GM03348 (cell line): ENCODE data around the gene RERE.

Experiments used
- DNase-seq: peaks from one replicate; pipeline ENCODE4 v3.0.0; 2012; ENCODE audit warnings: low spot score

Gene RERE

GRCh38 chr1:8349473-8349865, 468.0 kb downstream of the RERE start:
- no peak for DNase-seq

- peak; percentile 88 for DNase-seq
Observed at GRCh38 chr1:8348777-8349472, 468.5 kb downstream of the RERE start.

- no peak for DNase-seq
Observed at GRCh38 chr1:8348047-8348776, 469.2 kb downstream of the RERE start.

GRCh38 chr1:8347635-8348034, 469.8 kb downstream of the RERE start:
- DNase-seq, result no peak

GRCh38 chr1:8345621-8346415, 471.6 kb downstream of the RERE start:
- DNase-seq, result no peak

- DNase-seq, result no peak
Observed at GRCh38 chr1:8344893-8345507, 472.4 kb downstream of the RERE start.

GRCh38 chr1:8343464-8344001, 473.9 kb downstream of the RERE start:
- DNase-seq, result peak; percentile 94

GRCh38 chr1:8343044-8343443, 474.4 kb downstream of the RERE start:
- no peak for DNase-seq

- no peak for DNase-seq
Observed at GRCh38 chr1:8342325-8342724, 475.1 kb downstream of the RERE start.

- DNase-seq, result no peak
Observed at GRCh38 chr1:8340448-8340847, 477.0 kb downstream of the RERE start.

- no peak for DNase-seq
Observed at GRCh38 chr1:8339203-8339600, 478.2 kb downstream of the RERE start.

GRCh38 chr1:8338526-8339202, 478.8 kb downstream of the RERE start:
- DNase-seq, result no peak

GRCh38 chr1:8337776-8338525, 479.5 kb downstream of the RERE start:
- no peak for DNase-seq

GRCh38 chr1:8335246-8335645, 482.2 kb downstream of the RERE start:
- DNase-seq, result no peak

GRCh38 chr1:8334106-8334851, 483.2 kb downstream of the RERE start:
- no peak for DNase-seq

- no peak for DNase-seq
Observed at GRCh38 chr1:8333246-8333987, 484.0 kb downstream of the RERE start.

GRCh38 chr1:8332806-8333205, 484.6 kb downstream of the RERE start:
- DNase-seq, result no peak

GRCh38 chr1:8330271-8331125, 486.9 kb downstream of the RERE start:
- DNase-seq, result no peak
